ENCODE results near the gene NOC2L. TPM values are rescaled to one million over a fixed set of nuclear protein-coding genes. Genes with fewer than 3 reads are reported as not detected.
"Not testable (repeated sequence)": the region's sequence is repeated elsewhere in the genome, so short reads cannot be mapped to it uniquely, and the experiment has no call there.

Gene NOC2L
- polyA plus RNA-seq, 2 donors: 60.8 to 67.4 TPM

GRCh38 chr1:901108-901859 lies 57.8 kb downstream of the NOC2L start:
- H3K27ac ChIP-seq (ENCODE audit: low read depth in 2 of 2, low read length in 1 of 2): no peak overlapping the region
- 73 to 74% methylated on average over 18 of the region's 18 CpGs for WGBS, 2 donors
- H3K27me3 ChIP-seq (ENCODE audit: control insufficient read depth in 1 of 2, insufficient read depth in 2 of 2, low read length in 2 of 2): peaks cover 0 to 3% of the 10 kb centered on the region in 2 donors
- no peak overlapping the region for H3K4me3 ChIP-seq (ENCODE audit: low read depth in 1 of 2, low read length in 2 of 2)
- no peaks in the 10 kb centered on the region for H3K9me3 ChIP-seq (ENCODE audit: control insufficient read depth in 2 of 2, insufficient read depth in 1 of 2, low read depth in 1 of 2, low read length in 1 of 2)
- H3K4me1 ChIP-seq (ENCODE audit: control insufficient read depth in 2 of 2, insufficient read depth in 2 of 2, low read length in 1 of 2): no peaks in the 10 kb centered on the region
- H3K36me3 ChIP-seq (ENCODE audit: control insufficient read depth in 2 of 2, insufficient read depth in 2 of 2, low read length in 1 of 2): no peaks in the 10 kb centered on the region

GRCh38 chr1:899636-900317 lies 59.3 kb downstream of the NOC2L start:
- WGBS, 2 donors: 81% methylated on average over 8 of the region's 8 CpGs
- H3K36me3 ChIP-seq (ENCODE audit: control insufficient read depth in 2 of 2, insufficient read depth in 2 of 2, low read length in 1 of 2): no peaks in the 10 kb centered on the region
- H3K4me3 ChIP-seq (ENCODE audit: low read depth in 1 of 2, low read length in 2 of 2): no peak overlapping the region
- no peak overlapping the region for H3K27ac ChIP-seq (ENCODE audit: low read depth in 2 of 2, low read length in 1 of 2)
- no peaks in the 10 kb centered on the region for H3K9me3 ChIP-seq (ENCODE audit: control insufficient read depth in 2 of 2, insufficient read depth in 1 of 2, low read depth in 1 of 2, low read length in 1 of 2)
- no peaks in the 10 kb centered on the region for H3K4me1 ChIP-seq (ENCODE audit: control insufficient read depth in 2 of 2, insufficient read depth in 2 of 2, low read length in 1 of 2)
- peaks cover 0 to 3% of the 10 kb centered on the region in 2 donors for H3K27me3 ChIP-seq (ENCODE audit: control insufficient read depth in 1 of 2, insufficient read depth in 2 of 2, low read length in 2 of 2)

- H3K4me3 ChIP-seq (ENCODE audit: low read depth in 1 of 2, low read length in 2 of 2); H3K36me3 ChIP-seq (ENCODE audit: control insufficient read depth in 2 of 2, insufficient read depth in 2 of 2, low read length in 1 of 2); H3K27ac ChIP-seq (ENCODE audit: low read depth in 2 of 2, low read length in 1 of 2); H3K9me3 ChIP-seq (ENCODE audit: control insufficient read depth in 2 of 2, insufficient read depth in 1 of 2, low read depth in 1 of 2, low read length in 1 of 2); H3K4me1 ChIP-seq (ENCODE audit: control insufficient read depth in 2 of 2, insufficient read depth in 2 of 2, low read length in 1 of 2); H3K27me3 ChIP-seq (ENCODE audit: control insufficient read depth in 1 of 2, insufficient read depth in 2 of 2, low read length in 2 of 2): not testable (repeated sequence)
- 73 to 75% methylated on average over 17 of the region's 17 CpGs for WGBS, 2 donors
Measured at GRCh38 chr1:897951-898350, 61.1 kb downstream of the NOC2L start.

GRCh38 chr1:897226-897625 lies 61.8 kb downstream of the NOC2L start:
- H3K27ac ChIP-seq (ENCODE audit: low read depth in 2 of 2, low read length in 1 of 2): no peak overlapping the region
- 58 to 62% methylated on average over 8 of the region's 8 CpGs for WGBS, 2 donors
- H3K4me3 ChIP-seq (ENCODE audit: low read depth in 1 of 2, low read length in 2 of 2): no peak overlapping the region
- H3K9me3 ChIP-seq (ENCODE audit: control insufficient read depth in 2 of 2, insufficient read depth in 1 of 2, low read depth in 1 of 2, low read length in 1 of 2): no peaks in the 10 kb centered on the region
- H3K27me3 ChIP-seq (ENCODE audit: control insufficient read depth in 1 of 2, insufficient read depth in 2 of 2, low read length in 2 of 2): peaks cover 0 to 3% of the 10 kb centered on the region in 2 donors
- no peaks in the 10 kb centered on the region for H3K4me1 ChIP-seq (ENCODE audit: control insufficient read depth in 2 of 2, insufficient read depth in 2 of 2, low read length in 1 of 2)
- no peaks in the 10 kb centered on the region for H3K36me3 ChIP-seq (ENCODE audit: control insufficient read depth in 2 of 2, insufficient read depth in 2 of 2, low read length in 1 of 2)

Other genes with a start within 250 kb of the NOC2L start
- 1 to 10 TPM in 1 of 2 donors, under 1 TPM in 1; 0.68 to 1.5 TPM for gene SAMD11, start 35.3 kb downstream of the NOC2L start, polyA plus RNA-seq
- gene KLHL17, start 1.3 kb upstream of the NOC2L start, polyA plus RNA-seq: 10 to 100 TPM; 11.9 to 21.8 TPM
- 10 to 100 TPM; 35.6 to 74.7 TPM for gene PLEKHN1, start 7.2 kb upstream of the NOC2L start, polyA plus RNA-seq
- 1 to 10 TPM in 1 of 2 donors, under 1 TPM in 1; 0.47 to 3.4 TPM for gene PERM1, start 22.8 kb upstream of the NOC2L start, polyA plus RNA-seq
- gene HES4, start 40.8 kb upstream of the NOC2L start, polyA plus RNA-seq: 10 to 100 TPM; 15.1 to 20.2 TPM
- gene ISG15, start 54.2 kb upstream of the NOC2L start, polyA plus RNA-seq: 10 to 100 TPM; 17.8 to 40.7 TPM
- 10 to 100 TPM; 17.0 to 40.6 TPM for gene AGRN, start 60.9 kb upstream of the NOC2L start, polyA plus RNA-seq
- 10 to 100 TPM; 28.2 to 44.2 TPM for gene RNF223, start 115.0 kb upstream of the NOC2L start, polyA plus RNA-seq
- 10 to 100 TPM; 13.0 to 27.5 TPM for gene C1orf159, start 156.8 kb upstream of the NOC2L start, polyA plus RNA-seq
- under 1 TPM; 0.28 to 0.43 TPM for gene TTLL10, start 214.6 kb upstream of the NOC2L start, polyA plus RNA-seq
- gene TNFRSF18, start 247.3 kb upstream of the NOC2L start, polyA plus RNA-seq: 1 to 10 TPM; 1.9 to 4.3 TPM